Effector memory CD8-positive, alpha-beta T cell (primary cell): ENCODE measurements around the gene CKMT2.
"Not testable (repeated sequence)": the region's sequence is repeated elsewhere in the genome, so short reads cannot be mapped to it uniquely, and the experiment has no call there.

ENCODE experiments used
- ATAC-seq: fragments of 150-1000 bp; cut with Tn5 transposase; replicated peaks from 2 replicates; pipeline ENCODE4 v1.10.0; 2021; ENCODE audit warnings: mild to moderate bottlenecking, moderate library complexity
- DNase-seq, 3 experiments: peaks; one replicate each; pipeline ENCODE4 v3.0.0; 2021
- H3K27ac Mint-ChIP-seq, 2 donors: one replicate each; pipeline ENCODE4 v1.8.0; 2022; ENCODE audit warnings: mild to moderate bottlenecking in 2 of 2, mixed read lengths in 2 of 2, moderate library complexity in 2 of 2
- H3K27me3 Mint-ChIP-seq, 2 donors: one replicate each; pipeline ENCODE4 v1.8.0; 2022; ENCODE audit warnings: mixed read lengths in 2 of 2
- H3K36me3 Mint-ChIP-seq: one replicate; pipeline ENCODE4 v1.8.0; 2022; ENCODE audit warnings: mild to moderate bottlenecking, moderate library complexity, mixed read lengths; ENCODE audit not compliant: insufficient read depth
- H3K4me1 Mint-ChIP-seq, 2 donors: one replicate each; pipeline ENCODE4 v1.8.0; 2022; ENCODE audit warnings: low read depth in 2 of 2, mixed read lengths in 2 of 2
- H3K4me3 Mint-ChIP-seq, 2 donors: one replicate each; pipeline ENCODE4 v1.8.0; 2022; ENCODE audit warnings: mild to moderate bottlenecking in 2 of 2, mixed read lengths in 2 of 2, moderate library complexity in 2 of 2
- H3K9me3 Mint-ChIP-seq, 2 donors: one replicate each; pipeline ENCODE4 v1.8.0; 2022; ENCODE audit warnings: mixed read lengths in 2 of 2

The CKMT2 gene

GRCh38 chr5:81246697-81247096, 13.6 kb downstream of the CKMT2 start:
- DNase-seq (no peak), ATAC-seq (no peak)
- Mint-ChIP-seq H3K4me1 (no peaks in the 10 kb centered on the region), H3K4me3 (no peak overlapping the region), H3K9me3 (no peaks in the 10 kb centered on the region), H3K36me3 (no peaks in the 10 kb centered on the region), H3K27ac (no peak overlapping the region), H3K27me3 (no peaks in the 10 kb centered on the region)

- no peak overlapping the region for H3K4me3 Mint-ChIP-seq
- H3K36me3 Mint-ChIP-seq: no peaks in the 10 kb centered on the region
- no peak for ATAC-seq
- no peak overlapping the region for H3K27ac Mint-ChIP-seq
- H3K4me1 Mint-ChIP-seq: no peaks in the 10 kb centered on the region
- H3K27me3 Mint-ChIP-seq: no peaks in the 10 kb centered on the region
- H3K9me3 Mint-ChIP-seq: no peaks in the 10 kb centered on the region
- DNase-seq: no peak
Measured at GRCh38 chr5:81247441-81247972, 14.4 kb downstream of the CKMT2 start.

GRCh38 chr5:81249240-81249639, 16.1 kb downstream of the CKMT2 start:
- Mint-ChIP-seq H3K27me3 (no peaks in the 10 kb centered on the region), H3K27ac (no peak overlapping the region), H3K4me3 (no peak overlapping the region), H3K36me3 (no peaks in the 10 kb centered on the region), H3K4me1 (no peaks in the 10 kb centered on the region), H3K9me3 (no peaks in the 10 kb centered on the region)
- DNase-seq: no peak
- no peak for ATAC-seq

- DNase-seq (no peak), ATAC-seq (no peak)
- Mint-ChIP-seq H3K4me1 (no peaks in the 10 kb centered on the region), H3K9me3 (no peaks in the 10 kb centered on the region), H3K27me3 (no peaks in the 10 kb centered on the region), H3K36me3 (no peaks in the 10 kb centered on the region), H3K4me3 (no peak overlapping the region), H3K27ac (no peak overlapping the region)
Measured at GRCh38 chr5:81250004-81250403, 16.9 kb downstream of the CKMT2 start.

GRCh38 chr5:81251922-81252321, 18.8 kb downstream of the CKMT2 start:
- peaks cover 0 to 2% of the 10 kb centered on the region in 2 donors for H3K4me1 Mint-ChIP-seq
- no peak for ATAC-seq

GRCh38 chr5:81252904-81253303, 19.8 kb downstream of the CKMT2 start:
- Mint-ChIP-seq H3K9me3 (no peaks in the 10 kb centered on the region), H3K4me1 (peaks cover 2 to 3% of the 10 kb centered on the region in 2 donors), H3K36me3 (no peaks in the 10 kb centered on the region), H3K27ac (no peak overlapping the region), H3K27me3 (no peaks in the 10 kb centered on the region), H3K4me3 (no peak overlapping the region)
- ATAC-seq: no peak
- DNase-seq: no peak

More at GRCh38 chr5:81251922-81252321, 18.8 kb downstream of the CKMT2 start:
- Mint-ChIP-seq H3K9me3 (no peaks in the 10 kb centered on the region), H3K36me3 (no peaks in the 10 kb centered on the region), H3K4me3 (no peak overlapping the region), H3K27me3 (no peaks in the 10 kb centered on the region), H3K27ac (no peak overlapping the region)
- DNase-seq: no peak

- DNase-seq (no peak), ATAC-seq (no peak)
- Mint-ChIP-seq H3K27me3 (no peaks in the 10 kb centered on the region), H3K27ac (no peak overlapping the region), H3K4me1 (peaks cover 3 to 5% of the 10 kb centered on the region in 2 donors), H3K4me3 (no peak overlapping the region), H3K36me3 (no peaks in the 10 kb centered on the region), H3K9me3 (no peaks in the 10 kb centered on the region)
Measured at GRCh38 chr5:81253875-81254274, 20.8 kb downstream of the CKMT2 start.

GRCh38 chr5:81254886-81255559, 21.9 kb downstream of the CKMT2 start:
- no peaks in the 10 kb centered on the region for H3K36me3 Mint-ChIP-seq
- DNase-seq (no peak), ATAC-seq (no peak)
- H3K4me3 Mint-ChIP-seq: no peak overlapping the region
- H3K4me1 Mint-ChIP-seq: peaks cover 3 to 5% of the 10 kb centered on the region in 2 donors
- no peak overlapping the region for H3K27ac Mint-ChIP-seq
- H3K9me3 Mint-ChIP-seq: peaks cover 0 to 3% of the 10 kb centered on the region in 2 donors
- H3K27me3 Mint-ChIP-seq: no peaks in the 10 kb centered on the region

GRCh38 chr5:81256766-81257165, 23.6 kb downstream of the CKMT2 start:
- peaks cover 3 to 5% of the 10 kb centered on the region in 2 donors for H3K4me1 Mint-ChIP-seq
- no peaks in the 10 kb centered on the region for H3K27me3 Mint-ChIP-seq
- DNase-seq: no peak
- H3K9me3 Mint-ChIP-seq: peaks cover 0 to 6% of the 10 kb centered on the region in 2 donors
- H3K4me3 Mint-ChIP-seq: no peak overlapping the region
- H3K36me3 Mint-ChIP-seq: no peaks in the 10 kb centered on the region
- ATAC-seq: no peak
- no peak overlapping the region for H3K27ac Mint-ChIP-seq

GRCh38 chr5:81262796-81263195, 29.7 kb downstream of the CKMT2 start:
- ATAC-seq, H3K27ac Mint-ChIP-seq, H3K36me3 Mint-ChIP-seq, DNase-seq, H3K4me1 Mint-ChIP-seq, H3K4me3 Mint-ChIP-seq, H3K9me3 Mint-ChIP-seq, H3K27me3 Mint-ChIP-seq: not testable (repeated sequence)

GRCh38 chr5:81265101-81265500, 32.0 kb downstream of the CKMT2 start:
- Mint-ChIP-seq H3K4me3 (no peak overlapping the region), H3K27me3 (no peaks in the 10 kb centered on the region), H3K27ac (no peak overlapping the region), H3K4me1 (peaks cover 0 to 6% of the 10 kb centered on the region in 2 donors), H3K36me3 (no peaks in the 10 kb centered on the region), H3K9me3 (peaks cover 0 to 4% of the 10 kb centered on the region in 2 donors)
- DNase-seq: no peak
- no peak for ATAC-seq

GRCh38 chr5:81268521-81269196, 35.5 kb downstream of the CKMT2 start:
- no peak for DNase-seq

GRCh38 chr5:81269751-81270393, 36.8 kb downstream of the CKMT2 start:
- DNase-seq: no peak
- peaks cover 17% of the 10 kb centered on the region in 2 donors for H3K4me1 Mint-ChIP-seq
- peaks cover 2% of the 10 kb centered on the region for H3K36me3 Mint-ChIP-seq
- H3K27ac Mint-ChIP-seq: no peak overlapping the region
- no peak overlapping the region for H3K4me3 Mint-ChIP-seq
- no peaks in the 10 kb centered on the region for H3K27me3 Mint-ChIP-seq
- ATAC-seq: no peak
- peaks cover 3 to 8% of the 10 kb centered on the region in 2 donors for H3K9me3 Mint-ChIP-seq

More at GRCh38 chr5:81268521-81269196, 35.5 kb downstream of the CKMT2 start:
- H3K27me3 Mint-ChIP-seq: no peaks in the 10 kb centered on the region
- ATAC-seq: no peak
- no peak overlapping the region for H3K4me3 Mint-ChIP-seq
- H3K4me1 Mint-ChIP-seq: peaks cover 15 to 17% of the 10 kb centered on the region in 2 donors
- H3K36me3 Mint-ChIP-seq: peaks cover 2% of the 10 kb centered on the region
- H3K9me3 Mint-ChIP-seq: peaks cover 3 to 8% of the 10 kb centered on the region in 2 donors
- H3K27ac Mint-ChIP-seq: no peak overlapping the region
